Measurements from ENCODE around the gene LRP5.

GRCh38 chr11:68297494-68297811 is 14.9 kb upstream of the LRP5 start:
- TF ChIP-seq, protein P1, sequence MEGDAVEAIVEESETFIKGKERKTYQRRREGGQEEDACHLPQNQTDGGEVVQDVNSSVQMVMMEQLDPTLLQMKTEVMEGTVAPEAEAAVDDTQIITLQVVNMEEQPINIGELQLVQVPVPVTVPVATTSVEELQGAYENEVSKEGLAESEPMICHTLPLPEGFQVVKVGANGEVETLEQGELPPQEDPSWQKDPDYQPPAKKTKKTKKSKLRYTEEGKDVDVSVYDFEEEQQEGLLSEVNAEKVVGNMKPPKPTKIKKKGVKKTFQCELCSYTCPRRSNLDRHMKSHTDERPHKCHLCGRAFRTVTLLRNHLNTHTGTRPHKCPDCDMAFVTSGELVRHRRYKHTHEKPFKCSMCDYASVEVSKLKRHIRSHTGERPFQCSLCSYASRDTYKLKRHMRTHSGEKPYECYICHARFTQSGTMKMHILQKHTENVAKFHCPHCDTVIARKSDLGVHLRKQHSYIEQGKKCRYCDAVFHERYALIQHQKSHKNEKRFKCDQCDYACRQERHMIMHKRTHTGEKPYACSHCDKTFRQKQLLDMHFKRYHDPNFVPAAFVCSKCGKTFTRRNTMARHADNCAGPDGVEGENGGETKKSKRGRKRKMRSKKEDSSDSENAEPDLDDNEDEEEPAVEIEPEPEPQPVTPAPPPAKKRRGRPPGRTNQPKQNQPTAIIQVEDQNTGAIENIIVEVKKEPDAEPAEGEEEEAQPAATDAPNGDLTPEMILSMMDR (conservative IDR thresholded peaks at IDR 0.05), result no peak
- no peak for TF ChIP-seq EZH2 (IDR thresholded peaks at IDR 0.05; ENCODE audit: low read depth)
